ENCODE data around the gene PRDX5.

GRCh38 chr11:64352995-64353714, 35.2 kb downstream of the PRDX5 start:
- no peak for TF ChIP-seq POLR2A (IDR thresholded peaks at IDR 0.05; ENCODE audit: low read length)
- no peak for TF ChIP-seq GATA1 (IDR thresholded peaks at IDR 0.05; ENCODE audit: low read depth, low read length)
